ENCODE measurements around the gene CNNM4. TPM values are rescaled to one million over a fixed set of nuclear protein-coding genes. Genes with fewer than 3 reads are reported as not detected.

Gene CNNM4
- total RNA-seq, 1 experiment from 2014 or later, result 5.6 TPM

DNA sequence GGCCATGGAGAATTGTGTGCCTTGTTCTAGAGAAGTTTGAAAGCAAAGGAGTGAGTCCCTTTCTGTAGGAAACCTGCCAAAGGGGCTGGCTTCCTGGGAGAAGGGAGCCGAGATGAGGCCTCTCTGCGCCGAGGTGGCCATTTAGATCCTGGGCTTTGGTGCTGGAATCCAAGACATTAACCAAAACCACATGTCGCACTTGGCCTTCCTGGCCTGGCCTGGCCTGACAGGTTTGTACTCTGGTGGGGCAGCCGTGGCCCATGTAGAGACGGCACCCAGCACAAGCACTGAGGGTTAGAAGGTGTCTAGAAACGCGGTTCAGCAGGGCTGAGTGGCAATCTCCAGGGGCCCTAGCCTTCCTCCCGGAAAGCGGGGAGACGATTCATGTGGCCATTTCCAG lies 62.5 kb downstream of the CNNM4 start:
- H3K79me2 ChIP-seq (ENCODE audit: low read length), result peaks cover 65% of the 10 kb centered on the region
- H2AFZ ChIP-seq (ENCODE audit: low read length), result no peak overlapping the region

DNA sequence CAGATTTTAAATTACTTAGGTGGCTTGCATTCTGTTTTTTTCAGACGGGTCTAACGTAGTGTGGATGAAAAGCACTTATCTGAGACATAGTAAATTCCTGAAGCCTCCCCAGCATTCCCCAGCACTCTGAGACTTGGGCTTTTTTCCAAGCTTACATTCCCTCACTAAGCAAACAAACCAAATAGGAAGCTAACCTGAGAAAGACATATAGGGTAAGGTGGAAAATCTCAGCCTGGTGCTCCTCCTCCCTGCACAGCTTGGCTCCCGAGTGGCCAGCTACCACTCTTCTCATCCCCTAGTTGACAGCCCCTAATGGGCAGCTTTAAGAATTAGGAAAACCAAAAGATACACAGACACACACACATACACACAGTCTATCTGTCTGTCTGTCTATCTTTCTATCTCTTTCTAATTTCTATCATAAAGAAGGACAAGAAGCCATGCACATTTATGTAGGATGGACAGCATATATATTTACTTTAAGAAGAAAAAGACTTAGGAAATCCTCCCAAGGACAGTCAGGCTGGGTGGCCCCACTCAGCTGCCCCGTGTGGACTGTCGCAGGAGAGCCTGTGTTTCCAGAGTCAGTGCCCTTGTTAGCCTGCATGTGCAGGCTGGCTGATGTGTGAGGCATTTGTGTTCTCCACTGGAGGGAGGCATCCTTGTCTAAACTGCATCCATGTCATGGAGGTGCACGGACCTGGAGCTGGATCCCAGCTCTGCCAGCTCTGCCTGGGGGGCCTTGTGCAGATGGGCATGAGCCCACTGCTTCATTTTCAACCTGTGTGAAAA lies 63.6 kb downstream of the CNNM4 start:
- Histone ChIP-seq H3K9me2 (replicated peaks; ENCODE audit: insufficient read depth, low read length) (no peaks in the 10 kb centered on the region), H4K20me1 (ENCODE audit: insufficient read depth, low read depth, low read length) (peaks cover 7% of the 10 kb centered on the region; the same call in 1 of the 2 replicates), H3K27me3 (ENCODE audit: low read length) (no peaks in the 10 kb centered on the region), H3K36me3 (ENCODE audit: insufficient read depth, low read length) (no peaks in the 10 kb centered on the region; the same call in 1 of the 2 replicates), H2AFZ (ENCODE audit: low read length) (no peak overlapping the region), H3K27ac (ENCODE audit: low read length) (no peak overlapping the region), H3K4me2 (ENCODE audit: low read depth, low read length, poor library complexity, severe bottlenecking) (no peak overlapping the region), H3K79me2 (ENCODE audit: low read length) (peaks cover 54% of the 10 kb centered on the region), H3K9ac (ENCODE audit: low read length) (no peak overlapping the region), H3K4me1 (ENCODE audit: low read length) (peaks cover 15% of the 10 kb centered on the region), H3K4me3 (ENCODE audit: low read length) (no peak overlapping the region), H3K9me3 (ENCODE audit: low read length) (no peaks in the 10 kb centered on the region)
- DNase-seq, result no peak

More for the DNA sequence above, 62.5 kb downstream of the CNNM4 start:
- Histone ChIP-seq H3K9ac (ENCODE audit: low read length) (no peak overlapping the region), H3K4me2 (ENCODE audit: low read depth, low read length, poor library complexity, severe bottlenecking) (no peak overlapping the region), H3K9me2 (replicated peaks; ENCODE audit: insufficient read depth, low read length) (no peaks in the 10 kb centered on the region), H4K20me1 (ENCODE audit: insufficient read depth, low read depth, low read length) (peaks cover 7% of the 10 kb centered on the region; the same call in 1 of the 2 replicates), H3K9me3 (ENCODE audit: low read length) (no peaks in the 10 kb centered on the region), H3K27me3 (ENCODE audit: low read length) (no peaks in the 10 kb centered on the region), H3K27ac (ENCODE audit: low read length) (no peak overlapping the region), H3K4me1 (ENCODE audit: low read length) (peaks cover 26% of the 10 kb centered on the region), H3K4me3 (ENCODE audit: low read length) (no peak overlapping the region), H3K36me3 (ENCODE audit: insufficient read depth, low read length) (peaks cover 4% of the 10 kb centered on the region; the same call in 1 of the 2 replicates)
- DNase-seq, result no peak

DNA sequence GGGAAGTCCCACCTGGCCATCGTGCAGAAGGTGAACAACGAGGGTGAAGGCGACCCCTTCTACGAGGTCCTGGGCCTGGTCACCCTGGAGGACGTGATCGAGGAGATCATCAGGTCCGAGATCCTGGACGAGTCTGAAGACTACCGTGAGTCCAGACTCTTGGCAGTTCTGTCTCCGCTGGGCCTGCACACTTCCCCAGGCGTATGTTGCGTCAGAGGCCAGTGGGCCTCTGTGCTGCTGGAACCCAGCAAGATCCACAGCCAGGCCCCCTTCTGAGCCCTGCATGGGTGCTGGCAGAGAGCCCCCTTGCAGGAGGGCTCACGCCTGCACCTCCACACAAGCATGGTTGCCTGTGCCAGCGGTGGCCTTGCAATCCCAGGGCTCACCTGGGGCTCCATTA lies 64.4 kb downstream of the CNNM4 start:
- H2AFZ ChIP-seq (ENCODE audit: low read length), result no peak overlapping the region
- H3K79me2 ChIP-seq (ENCODE audit: low read length), result peaks cover 46% of the 10 kb centered on the region
- no peak for DNase-seq
- H3K4me1 ChIP-seq (ENCODE audit: low read length), result peaks cover 7% of the 10 kb centered on the region
- H3K4me3 ChIP-seq (ENCODE audit: low read length), result no peak overlapping the region
- H3K9me2 ChIP-seq (replicated peaks; ENCODE audit: insufficient read depth, low read length), result no peaks in the 10 kb centered on the region
- H3K27me3 ChIP-seq (ENCODE audit: low read length), result no peaks in the 10 kb centered on the region
- no peak overlapping the region for H3K9ac ChIP-seq (ENCODE audit: low read length)
- H3K4me2 ChIP-seq (ENCODE audit: low read depth, low read length, poor library complexity, severe bottlenecking), result no peak overlapping the region
- no peaks in the 10 kb centered on the region; the same call in 1 of the 2 replicates for H3K36me3 ChIP-seq (ENCODE audit: insufficient read depth, low read length)
- H3K9me3 ChIP-seq (ENCODE audit: low read length), result no peaks in the 10 kb centered on the region
- H4K20me1 ChIP-seq (ENCODE audit: insufficient read depth, low read depth, low read length), result peaks cover 7% of the 10 kb centered on the region; the same call in 1 of the 2 replicates
- H3K27ac ChIP-seq (ENCODE audit: low read length), result no peak overlapping the region

DNA sequence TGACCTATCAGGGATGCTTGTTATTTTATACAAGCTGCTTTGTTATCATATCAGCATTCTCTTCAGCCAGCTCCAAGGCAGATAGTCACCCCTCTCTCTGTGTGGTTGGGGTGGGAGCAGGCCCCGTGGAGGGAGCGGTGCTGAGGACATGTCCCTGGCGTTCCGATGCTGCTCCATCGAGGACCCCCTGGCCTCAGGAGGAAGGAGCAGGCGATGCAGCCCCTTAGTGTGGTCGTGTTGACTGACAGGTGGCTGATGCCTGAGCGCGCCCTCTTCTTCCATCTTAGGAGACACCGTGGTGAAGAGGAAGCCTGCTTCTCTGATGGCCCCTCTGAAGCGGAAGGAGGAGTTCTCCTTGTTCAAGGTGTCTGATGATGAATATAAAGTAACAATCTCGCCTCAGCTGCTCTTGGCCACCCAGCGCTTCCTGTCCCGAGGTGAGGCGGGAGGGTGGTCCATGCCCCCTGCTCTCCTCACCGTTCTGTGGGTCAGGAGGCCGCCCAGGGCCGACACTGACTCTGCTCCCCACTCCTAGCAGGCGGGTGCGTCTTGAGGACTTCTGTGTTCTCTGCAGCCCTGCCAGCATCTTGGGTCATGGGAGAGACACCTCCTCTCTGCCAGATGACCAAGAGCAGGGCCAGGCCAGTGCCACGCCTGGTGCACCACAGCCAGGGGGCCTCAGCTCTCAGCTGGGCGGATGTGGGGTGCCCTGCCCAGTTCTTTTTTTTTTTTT lies 66.0 kb downstream of the CNNM4 start:
- H2AFZ ChIP-seq (ENCODE audit: low read length), result no peak overlapping the region
- no peak overlapping the region for H3K4me3 ChIP-seq (ENCODE audit: low read length)
- no peaks in the 10 kb centered on the region; the same call in 1 of the 2 replicates for H3K36me3 ChIP-seq (ENCODE audit: insufficient read depth, low read length)
- no peaks in the 10 kb centered on the region for H3K9me2 ChIP-seq (replicated peaks; ENCODE audit: insufficient read depth, low read length)
- no peak overlapping the region for H3K27ac ChIP-seq (ENCODE audit: low read length)
- no peaks in the 10 kb centered on the region for H3K27me3 ChIP-seq (ENCODE audit: low read length)
- no peaks in the 10 kb centered on the region for H3K9me3 ChIP-seq (ENCODE audit: low read length)
- no peak overlapping the region for H3K4me2 ChIP-seq (ENCODE audit: low read depth, low read length, poor library complexity, severe bottlenecking)
- H3K79me2 ChIP-seq (ENCODE audit: low read length), result peaks cover 30% of the 10 kb centered on the region
- no peak for DNase-seq
- H3K4me1 ChIP-seq (ENCODE audit: low read length), result no peaks in the 10 kb centered on the region
- no peaks in the 10 kb centered on the region; the same call in 1 of the 2 replicates for H4K20me1 ChIP-seq (ENCODE audit: insufficient read depth, low read depth, low read length)
- H3K9ac ChIP-seq (ENCODE audit: low read length), result no peak overlapping the region

DNA sequence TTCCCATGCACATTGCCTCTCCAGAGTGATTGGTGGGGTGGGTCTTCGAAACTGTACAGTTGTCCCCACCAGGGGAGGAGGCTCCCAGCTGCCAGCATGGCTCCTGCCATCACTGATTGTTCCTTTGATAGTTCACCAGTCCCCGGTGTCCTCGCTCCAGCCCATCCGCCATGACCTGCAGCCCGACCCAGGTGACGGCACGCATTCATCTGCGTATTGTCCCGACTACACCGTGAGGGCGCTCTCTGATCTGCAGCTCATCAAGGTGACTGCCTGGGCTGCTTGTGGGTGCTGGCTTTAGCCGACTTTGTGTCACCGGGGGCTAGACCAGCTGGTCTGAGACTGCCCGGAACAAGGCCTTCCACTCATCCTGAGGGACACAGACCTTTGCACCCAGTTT lies 67.7 kb downstream of the CNNM4 start:
- Histone ChIP-seq H3K36me3 (ENCODE audit: insufficient read depth, low read length) (no peaks in the 10 kb centered on the region; the same call in 1 of the 2 replicates), H2AFZ (ENCODE audit: low read length) (no peak overlapping the region), H3K9me2 (replicated peaks; ENCODE audit: insufficient read depth, low read length) (no peaks in the 10 kb centered on the region), H3K27me3 (ENCODE audit: low read length) (no peaks in the 10 kb centered on the region), H3K4me1 (ENCODE audit: low read length) (peaks cover 5% of the 10 kb centered on the region), H3K4me2 (ENCODE audit: low read depth, low read length, poor library complexity, severe bottlenecking) (no peak overlapping the region), H3K9me3 (ENCODE audit: low read length) (no peaks in the 10 kb centered on the region), H3K4me3 (ENCODE audit: low read length) (no peak overlapping the region), H3K79me2 (ENCODE audit: low read length) (peaks cover 16% of the 10 kb centered on the region), H3K9ac (ENCODE audit: low read length) (no peak overlapping the region), H4K20me1 (ENCODE audit: insufficient read depth, low read depth, low read length) (no peaks in the 10 kb centered on the region; the same call in 1 of the 2 replicates), H3K27ac (ENCODE audit: low read length) (no peak overlapping the region)
- no peak for DNase-seq

DNA sequence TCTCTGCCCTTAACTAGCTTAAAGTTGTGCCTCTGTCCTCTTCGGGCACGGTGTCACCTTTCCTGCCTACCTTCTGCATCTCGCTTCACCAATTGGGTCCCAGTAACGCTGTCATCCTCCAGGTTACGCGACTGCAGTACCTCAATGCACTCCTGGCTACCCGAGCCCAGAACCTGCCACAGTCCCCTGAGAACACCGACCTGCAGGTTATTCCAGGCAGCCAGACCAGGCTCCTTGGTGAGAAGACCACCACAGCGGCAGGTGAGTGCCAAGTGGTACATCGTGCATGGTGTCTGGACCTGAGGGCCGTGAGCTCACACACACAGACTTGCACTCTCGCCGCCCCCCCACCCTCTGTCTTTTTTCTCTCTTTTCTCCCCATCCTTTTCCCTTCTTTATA lies 68.2 kb downstream of the CNNM4 start:
- peaks cover 2% of the 10 kb centered on the region; the same call in 1 of the 2 replicates for H3K36me3 ChIP-seq (ENCODE audit: insufficient read depth, low read length)
- H4K20me1 ChIP-seq (ENCODE audit: insufficient read depth, low read depth, low read length), result no peaks in the 10 kb centered on the region; the same call in 1 of the 2 replicates
- H3K4me2 ChIP-seq (ENCODE audit: low read depth, low read length, poor library complexity, severe bottlenecking), result no peak overlapping the region
- no peak overlapping the region for H3K27ac ChIP-seq (ENCODE audit: low read length)
- H3K4me3 ChIP-seq (ENCODE audit: low read length), result no peak overlapping the region
- H3K9ac ChIP-seq (ENCODE audit: low read length), result no peak overlapping the region
- peaks cover 13% of the 10 kb centered on the region for H3K79me2 ChIP-seq (ENCODE audit: low read length)
- no peak overlapping the region for H2AFZ ChIP-seq (ENCODE audit: low read length)
- H3K4me1 ChIP-seq (ENCODE audit: low read length), result peaks cover 7% of the 10 kb centered on the region
- no peaks in the 10 kb centered on the region for H3K27me3 ChIP-seq (ENCODE audit: low read length)
- H3K9me2 ChIP-seq (replicated peaks; ENCODE audit: insufficient read depth, low read length), result no peaks in the 10 kb centered on the region
- DNase-seq, result no peak
- no peaks in the 10 kb centered on the region for H3K9me3 ChIP-seq (ENCODE audit: low read length)

DNA sequence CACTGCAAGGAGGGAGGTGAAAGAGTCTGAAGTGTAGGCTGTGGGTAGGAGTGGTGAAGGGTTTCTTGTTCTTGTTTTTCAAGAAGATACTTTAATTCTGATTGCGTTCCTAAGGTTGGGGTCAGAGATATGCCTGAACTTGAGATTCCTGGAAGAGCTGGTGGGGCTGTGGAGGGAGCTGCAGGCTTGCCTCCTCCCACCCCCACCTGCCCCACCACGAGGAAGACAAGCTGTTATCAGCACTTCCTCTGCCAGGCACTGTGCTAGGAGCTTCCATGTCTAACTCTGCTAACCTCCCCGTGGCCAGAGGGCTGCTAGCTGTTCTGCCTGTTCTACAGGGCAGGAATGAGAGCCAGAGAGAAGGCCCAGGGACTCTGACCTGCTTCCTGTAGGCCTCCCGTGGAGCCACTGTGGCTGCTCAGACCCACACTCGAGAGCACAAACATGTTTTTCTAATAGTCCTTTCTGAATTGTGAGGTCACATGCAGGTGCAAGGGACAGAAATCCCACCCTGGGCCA lies 69.4 kb downstream of the CNNM4 start:
- H3K9ac ChIP-seq (ENCODE audit: low read length), result no peak overlapping the region
- peaks cover 2% of the 10 kb centered on the region; the same call in 1 of the 2 replicates for H3K36me3 ChIP-seq (ENCODE audit: insufficient read depth, low read length)
- H3K4me3 ChIP-seq (ENCODE audit: low read length), result no peak overlapping the region
- H3K9me2 ChIP-seq (replicated peaks; ENCODE audit: insufficient read depth, low read length), result no peaks in the 10 kb centered on the region
- H3K4me1 ChIP-seq (ENCODE audit: low read length), result peaks cover 7% of the 10 kb centered on the region
- no peaks in the 10 kb centered on the region for H3K9me3 ChIP-seq (ENCODE audit: low read length)
- no peak for DNase-seq
- peaks cover 5% of the 10 kb centered on the region; the same call in 1 of the 2 replicates for H3K79me2 ChIP-seq (ENCODE audit: low read length)
- no peaks in the 10 kb centered on the region for H3K27me3 ChIP-seq (ENCODE audit: low read length)
- H4K20me1 ChIP-seq (ENCODE audit: insufficient read depth, low read depth, low read length), result no peaks in the 10 kb centered on the region
- no peak overlapping the region for H3K4me2 ChIP-seq (ENCODE audit: low read depth, low read length, poor library complexity, severe bottlenecking)
- no peak overlapping the region for H3K27ac ChIP-seq (ENCODE audit: low read length)
- H2AFZ ChIP-seq (ENCODE audit: low read length), result no peak overlapping the region

DNA sequence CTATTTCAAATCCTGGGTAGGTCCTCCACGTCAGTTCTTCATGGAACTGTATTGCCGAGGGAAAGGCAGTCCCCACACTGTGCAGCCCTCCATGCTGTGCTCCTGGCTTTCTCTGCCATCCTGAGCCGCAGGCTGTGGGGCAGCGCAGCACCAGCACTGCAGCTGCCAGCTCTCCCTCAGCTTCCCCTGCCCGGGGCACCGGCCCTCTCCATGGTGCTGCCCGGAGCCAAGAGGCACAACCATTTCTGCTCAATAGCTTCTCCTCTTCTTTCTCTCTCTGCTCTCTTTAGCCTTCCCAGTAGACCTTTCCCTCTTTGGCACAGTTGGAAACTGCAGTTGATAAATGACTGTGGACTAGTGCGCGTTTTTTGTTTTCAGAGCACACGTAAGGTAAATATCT lies 71.0 kb downstream of the CNNM4 start:
- no peaks in the 10 kb centered on the region for H3K9me2 ChIP-seq (replicated peaks; ENCODE audit: insufficient read depth, low read length)
- no peak overlapping the region for H3K4me2 ChIP-seq (ENCODE audit: low read depth, low read length, poor library complexity, severe bottlenecking)
- H3K4me1 ChIP-seq (ENCODE audit: low read length), result peaks cover 7% of the 10 kb centered on the region
- no peaks in the 10 kb centered on the region for H3K27me3 ChIP-seq (ENCODE audit: low read length)
- no peaks in the 10 kb centered on the region for H4K20me1 ChIP-seq (ENCODE audit: insufficient read depth, low read depth, low read length)
- DNase-seq, result no peak
- H3K79me2 ChIP-seq (ENCODE audit: low read length), result no peaks in the 10 kb centered on the region
- no peak overlapping the region for H3K9ac ChIP-seq (ENCODE audit: low read length)
- H3K9me3 ChIP-seq (ENCODE audit: low read length), result no peaks in the 10 kb centered on the region
- no peak overlapping the region for H3K27ac ChIP-seq (ENCODE audit: low read length)
- H3K36me3 ChIP-seq (ENCODE audit: insufficient read depth, low read length), result peaks cover 2% of the 10 kb centered on the region; the same call in 1 of the 2 replicates
- H2AFZ ChIP-seq (ENCODE audit: low read length), result no peak overlapping the region
- H3K4me3 ChIP-seq (ENCODE audit: low read length), result no peak overlapping the region

Measured in Karpas-422 (cell line).